PC-9 (cell line): ENCODE measurements around the gene TRANK1. TPM values are rescaled to one million over a fixed set of nuclear protein-coding genes. Genes with fewer than 3 reads are reported as not detected.

Source experiments
- BruUV-seq: library from RNA; stranded (reverse); fragments of 400-500 nt; replicated peaks from 2 replicates; lab custom pipeline; 2021; lab: Mats Ljungman, UMichigan
- CTCF ChIA-PET: fragments of 300-600 bp; sonication (Branson Sonifier 250); formaldehyde crosslinking; loops from one replicate; lab custom pipeline; 2022; ENCODE audit warnings: antibody characterized with exemption; lab: Charles Lee
- POLR2A ChIA-PET: fragments of 300-600 bp; sonication (Branson Sonifier 250); formaldehyde crosslinking; loops from one replicate; lab custom pipeline; 2022; ENCODE audit warnings: antibody characterized with exemption; ENCODE audit not compliant: unreplicated experiment; lab: Charles Lee
- DNase-seq, 2 experiments: peaks; one replicate each; pipeline versions ENCODE4 v3.0.0 to v3.0.0-alpha.2; 2015 to 2022; ENCODE audit warnings: mixed read lengths in 1 of 2
- H2AFZ ChIP-seq: fragments of 200-600 bp; sonication (generic); 2 replicates; pipeline ENCODE4 v1.8.1; 2017; ENCODE audit warnings: antibody characterized with exemption
- H3F3A ChIP-seq: fragments of 200-600 bp; sonication (generic); 2 replicates; pipeline ENCODE4 v1.8.1; 2017; ENCODE audit warnings: antibody characterized with exemption, mild to moderate bottlenecking, low read depth; ENCODE audit not compliant: insufficient read depth
- H3K27ac ChIP-seq: fragments of 200-600 bp; sonication (generic); 2 replicates; pipeline ENCODE4 v1.6.1; 2016; ENCODE audit warnings: mixed run types
- H3K27me3 ChIP-seq: fragments of 200-600 bp; sonication (generic); 2 replicates; pipeline ENCODE4 v1.6.1; 2016; ENCODE audit warnings: low read depth, mixed run types; ENCODE audit not compliant: insufficient read depth
- H3K36me3 ChIP-seq: fragments of 200-600 bp; sonication (generic); 2 replicates; pipeline ENCODE4 v1.6.1; 2016; ENCODE audit warnings: low read depth, mixed run types
- H3K4me1 ChIP-seq: fragments of 200-600 bp; sonication (generic); replicated peaks from 2 replicates; pipeline ENCODE4 v1.6.1; 2016; ENCODE audit warnings: mixed run types; ENCODE audit not compliant: insufficient read depth
- H3K4me2 ChIP-seq: fragments of 200-600 bp; sonication (generic); 2 replicates; pipeline ENCODE4 v1.6.1; 2017; ENCODE audit warnings: mixed run types
- H3K4me3 ChIP-seq: fragments of 200-600 bp; sonication (generic); 2 replicates; pipeline ENCODE4 v1.6.1; 2016; ENCODE audit warnings: mixed run types
- H3K79me2 ChIP-seq: fragments of 200-600 bp; sonication (generic); 2 replicates; pipeline ENCODE4 v1.6.1; 2017; ENCODE audit warnings: low read depth, mixed run types
- H3K9me2 ChIP-seq: fragments of 200-600 bp; sonication (generic); 2 replicates; pipeline ENCODE4 v1.8.1; 2017; ENCODE audit warnings: mild to moderate bottlenecking; ENCODE audit not compliant: insufficient read depth
- H3K9me3 ChIP-seq: fragments of 200-600 bp; sonication (generic); 2 replicates; pipeline ENCODE4 v1.8.1; 2016; ENCODE audit warnings: low read depth; ENCODE audit not compliant: insufficient read depth
- H4K20me1 ChIP-seq: fragments of 200-600 bp; sonication (generic); 2 replicates; pipeline ENCODE4 v1.8.1; 2017; ENCODE audit not compliant: insufficient read depth
- CTCF ChIP-seq: fragments of 200-600 bp; sonication (generic); conservative IDR thresholded peaks from 2 replicates; pipeline ENCODE4 v1.6.1; 2017; ENCODE audit warnings: mixed run types, antibody characterized with exemption, mild to moderate bottlenecking, moderate library complexity
- EZH2 ChIP-seq: fragments of 200-600 bp; sonication (generic); IDR thresholded peaks from 2 replicates; pipeline ENCODE4 v1.8.0; 2017; ENCODE audit warnings: antibody characterized with exemption, low read depth
- intact Hi-C: fragments of 100-400 bp; cut with micrococcal nuclease; formaldehyde crosslinking; loops from one replicate; pipeline ENCODE4 v1.10.0; 2022; ENCODE audit not compliant: unreplicated experiment
- total RNA-seq: library from RNA; stranded (reverse); gene quantifications from 2 replicates; pipeline ENCODE4 v1.2.3, GENCODE V29; 2021

Gene TRANK1
- total RNA-seq, 1 experiment from 2014 or later = 12.1 TPM

- no peak for DNase-seq
- no peaks in the 10 kb centered on the region for H3K4me1 ChIP-seq
- no peaks in the 10 kb centered on the region for H3K79me2 ChIP-seq
- H3K4me3 ChIP-seq = no peak overlapping the region
- H3K9me2 ChIP-seq = no peaks in the 10 kb centered on the region
- H3K36me3 ChIP-seq = no peaks in the 10 kb centered on the region
- BruUV-seq = no TSS peak
- ChIA-PET POLR2A (no interaction called here), CTCF (no interaction called here)
- no peak overlapping the region for H3K4me2 ChIP-seq
- intact Hi-C loops = no loop called here
- H4K20me1 ChIP-seq = no peaks in the 10 kb centered on the region
- no peak overlapping the region for H2AFZ ChIP-seq
- no peak overlapping the region for H3K27ac ChIP-seq
- TF ChIP-seq CTCF (no peak), EZH2 (no peak)
- H3K27me3 ChIP-seq = no peaks in the 10 kb centered on the region
- H3F3A ChIP-seq = no peaks in the 10 kb centered on the region
- no peaks in the 10 kb centered on the region for H3K9me3 ChIP-seq
These were observed 118.6 kb downstream of the TRANK1 start for GRCh38 chr3:36826240-36826639.

- POLR2A ChIA-PET = no interaction called here
- Histone ChIP-seq H3K27me3 (no peaks in the 10 kb centered on the region), H3K79me2 (no peaks in the 10 kb centered on the region), H2AFZ (no peak overlapping the region), H3K4me1 (no peaks in the 10 kb centered on the region), H3K27ac (no peak overlapping the region), H3K9me3 (no peaks in the 10 kb centered on the region), H3K9me2 (no peaks in the 10 kb centered on the region), H4K20me1 (no peaks in the 10 kb centered on the region), H3K36me3 (no peaks in the 10 kb centered on the region), H3K4me2 (no peak overlapping the region), H3K4me3 (no peak overlapping the region), H3F3A (no peaks in the 10 kb centered on the region)
- intact Hi-C loops = no loop called here
- BruUV-seq = no TSS peak
- CTCF ChIA-PET = no interaction called here
- TF ChIP-seq EZH2 (no peak), CTCF (no peak)
- no peak for DNase-seq
These were observed 120.4 kb downstream of the TRANK1 start for GRCh38 chr3:36824443-36824842.

DNA sequence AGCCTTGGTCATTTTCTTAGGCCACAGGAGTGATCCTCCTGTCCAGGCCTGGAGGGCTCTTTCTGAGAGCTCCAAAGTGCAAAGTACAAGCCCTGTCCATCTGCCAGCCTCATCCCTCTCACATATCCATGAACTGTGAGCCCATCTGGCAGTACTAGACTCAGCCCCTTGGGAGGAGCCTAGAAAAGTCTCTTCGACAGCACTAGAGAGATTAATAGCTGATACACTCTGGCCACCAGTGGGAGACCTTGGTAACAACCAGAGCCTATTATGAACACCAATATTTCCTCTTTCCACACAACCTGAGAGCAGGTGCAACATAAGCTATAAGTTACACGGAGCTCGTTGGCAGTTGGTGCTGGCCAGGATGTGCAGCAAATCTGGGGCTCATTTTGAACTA, 121.0 kb downstream of the TRANK1 start:
- no peak for TF ChIP-seq EZH2
- TF ChIP-seq CTCF = no peak
- no peaks in the 10 kb centered on the region for H3K9me2 ChIP-seq
- ChIA-PET CTCF (no interaction called here), POLR2A (no interaction called here)
- no peaks in the 10 kb centered on the region for H3K9me3 ChIP-seq
- H3K79me2 ChIP-seq = no peaks in the 10 kb centered on the region
- H3K27me3 ChIP-seq = no peaks in the 10 kb centered on the region
- no peaks in the 10 kb centered on the region for H3K4me1 ChIP-seq
- no peak overlapping the region for H3K27ac ChIP-seq
- no peak for DNase-seq
- H3K36me3 ChIP-seq = no peaks in the 10 kb centered on the region
- BruUV-seq = no TSS peak
- intact Hi-C loops = no loop called here
- H3K4me3 ChIP-seq = no peak overlapping the region
- H3K4me2 ChIP-seq = no peak overlapping the region
- no peaks in the 10 kb centered on the region for H4K20me1 ChIP-seq
- no peaks in the 10 kb centered on the region for H3F3A ChIP-seq
- no peak overlapping the region for H2AFZ ChIP-seq
